ENCODE results near the gene RABEP1. TPM values are rescaled to one million over a fixed set of nuclear protein-coding genes. Genes with fewer than 3 reads are reported as not detected.

RABEP1 gene
- polyA plus RNA-seq, 4 donors: 53.7 to 65.6 (median 61.4) TPM

DNA sequence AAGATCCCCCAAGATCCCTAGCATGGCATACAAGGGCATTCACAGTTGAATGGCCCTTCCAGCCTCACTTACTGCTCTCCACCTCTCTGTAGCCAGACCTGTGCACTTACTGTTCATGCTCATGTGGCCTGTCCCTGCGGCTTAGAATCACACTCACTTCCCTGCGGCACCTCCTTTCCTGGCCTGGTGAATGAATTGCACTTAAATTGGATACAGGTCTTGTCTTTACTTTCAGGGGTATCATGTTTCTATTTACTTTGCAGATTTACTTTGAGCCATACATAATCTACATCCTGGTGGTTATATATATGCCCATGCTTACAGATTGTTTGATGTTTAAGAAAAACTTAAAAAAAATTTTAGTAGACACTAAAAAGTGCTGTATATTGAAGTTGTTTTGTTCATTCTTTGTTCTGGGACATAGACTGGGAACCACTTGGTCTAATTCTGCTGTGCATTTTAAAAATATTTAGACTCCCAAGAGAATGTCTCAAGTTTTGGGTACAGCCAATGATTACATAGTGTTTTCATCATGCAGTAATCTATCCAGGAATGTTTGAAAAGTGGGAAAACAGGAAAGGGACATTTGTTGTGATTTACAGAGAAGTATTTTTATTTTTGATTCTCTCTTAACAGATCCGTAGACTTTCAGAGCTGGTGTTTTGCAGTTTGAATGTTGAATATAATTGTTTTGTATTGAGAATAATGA is 73.5 kb downstream of the RABEP1 start:
- DNase-seq (ENCODE audit: low read depth in 4 of 4, low spot score in 3 of 4): no peak

- no peak for DNase-seq (ENCODE audit: low read depth in 4 of 4, low spot score in 3 of 4)
These were observed 79.3 kb downstream of the RABEP1 start for GRCh38 chr17:5361426-5361825.

DNA sequence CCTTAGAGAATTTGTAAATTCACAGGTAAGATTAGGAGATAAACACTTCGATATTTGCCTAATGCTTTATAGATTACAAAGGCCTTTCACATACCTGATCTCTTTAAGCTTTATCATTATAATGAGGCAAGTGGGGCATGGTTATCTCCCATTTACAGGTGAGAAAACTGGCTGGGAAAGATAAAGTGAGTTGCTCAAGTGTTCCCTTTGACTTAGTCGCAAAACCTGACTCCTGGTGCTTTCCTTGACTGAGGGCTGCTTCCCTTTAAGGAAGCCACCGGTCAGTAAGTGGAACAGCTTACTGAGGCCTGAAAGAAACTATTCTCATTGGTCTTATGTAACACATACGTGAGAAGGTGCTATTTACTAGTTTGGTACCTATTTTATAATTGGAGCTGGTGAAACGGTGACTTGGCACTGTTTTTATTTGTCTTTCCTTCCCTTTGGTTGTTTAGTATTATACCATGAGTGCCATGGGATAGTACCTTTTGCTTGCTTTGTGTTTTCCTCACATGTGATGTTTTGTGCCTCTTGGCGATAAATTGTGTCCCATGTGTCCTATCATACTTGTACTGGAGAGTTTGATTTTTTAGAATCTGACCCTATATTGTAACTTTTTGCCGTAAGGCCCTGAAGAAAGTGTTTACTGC is 80.2 kb downstream of the RABEP1 start:
- DNase-seq (ENCODE audit: low read depth in 4 of 4, low spot score in 3 of 4): no peak

GRCh38 chr17:5364156-5364555 is 82.1 kb downstream of the RABEP1 start:
- no peak for DNase-seq (ENCODE audit: low read depth in 4 of 4, low spot score in 3 of 4)

- DNase-seq (ENCODE audit: low read depth in 4 of 4, low spot score in 3 of 4): no peak
These were observed 82.6 kb downstream of the RABEP1 start for GRCh38 chr17:5364696-5365095.

GRCh38 chr17:5365831-5366230 is 83.7 kb downstream of the RABEP1 start:
- no peak for DNase-seq (ENCODE audit: low read depth in 4 of 4, low spot score in 3 of 4)

GRCh38 chr17:5370411-5370810 is 88.3 kb downstream of the RABEP1 start:
- no peak for DNase-seq (ENCODE audit: low read depth in 4 of 4, low spot score in 3 of 4)

GRCh38 chr17:5373112-5373511 is 91.0 kb downstream of the RABEP1 start:
- DNase-seq (ENCODE audit: low read depth in 4 of 4, low spot score in 3 of 4): no peak

DNA sequence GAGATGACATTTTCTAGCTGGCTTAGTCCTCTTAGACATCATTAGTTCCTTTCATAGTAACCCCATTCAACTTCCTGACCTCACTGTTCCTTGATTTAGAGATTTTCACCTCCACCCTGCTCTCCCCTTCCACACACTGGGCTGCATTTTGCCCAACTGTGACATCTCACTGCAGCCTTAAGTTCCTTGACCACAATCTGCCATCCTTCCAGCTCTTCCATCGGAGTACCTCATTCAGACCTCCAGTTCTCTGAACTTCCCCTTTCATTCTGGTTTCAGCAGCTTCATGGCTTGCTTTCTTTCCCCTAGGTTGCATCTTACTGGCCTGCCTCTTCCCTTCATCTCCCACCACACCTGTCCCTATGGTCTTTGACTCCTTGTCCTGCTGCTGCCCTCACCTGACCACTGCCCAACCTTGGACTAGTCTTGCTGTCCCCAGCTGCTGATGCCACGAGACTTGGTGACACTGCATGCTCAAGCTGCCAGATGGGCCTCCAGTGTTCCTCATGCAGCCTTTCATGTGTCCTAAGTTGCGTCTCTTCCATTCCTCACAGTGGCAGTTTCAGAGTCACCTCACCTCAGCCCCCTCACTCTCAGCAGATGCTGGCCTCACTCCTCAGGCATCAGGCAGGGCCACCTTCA is 96.6 kb downstream of the RABEP1 start:
- DNase-seq (ENCODE audit: low read depth in 4 of 4, low spot score in 3 of 4): no peak

- no peak for DNase-seq (ENCODE audit: low read depth in 4 of 4, low spot score in 3 of 4)
These were observed 97.4 kb downstream of the RABEP1 start for GRCh38 chr17:5379351-5380107.

- DNase-seq (ENCODE audit: low read depth in 4 of 4, low spot score in 3 of 4): no peak
These were observed 98.5 kb downstream of the RABEP1 start for GRCh38 chr17:5380491-5381135.

DNA sequence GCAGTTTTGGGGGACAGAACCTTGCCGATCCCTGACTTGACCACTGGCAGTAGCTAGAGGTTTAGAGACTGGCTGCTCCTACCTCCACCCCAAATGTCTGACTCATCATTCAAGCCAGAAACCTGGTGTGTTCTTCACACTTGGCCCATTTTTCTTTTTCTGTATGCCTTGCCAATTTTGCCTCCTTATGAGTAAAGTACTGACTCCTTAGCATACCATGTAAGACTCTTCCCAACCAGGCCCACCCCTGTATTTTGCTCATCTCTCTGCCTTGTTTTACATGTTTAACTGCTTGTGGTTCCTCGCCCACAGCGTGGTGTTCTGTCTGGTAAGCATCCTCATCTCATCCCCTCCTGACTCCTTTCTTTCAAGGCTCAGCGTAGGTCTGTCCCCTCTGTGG is 99.5 kb downstream of the RABEP1 start:
- no peak for DNase-seq (ENCODE audit: low read depth in 4 of 4, low spot score in 3 of 4)

DNA sequence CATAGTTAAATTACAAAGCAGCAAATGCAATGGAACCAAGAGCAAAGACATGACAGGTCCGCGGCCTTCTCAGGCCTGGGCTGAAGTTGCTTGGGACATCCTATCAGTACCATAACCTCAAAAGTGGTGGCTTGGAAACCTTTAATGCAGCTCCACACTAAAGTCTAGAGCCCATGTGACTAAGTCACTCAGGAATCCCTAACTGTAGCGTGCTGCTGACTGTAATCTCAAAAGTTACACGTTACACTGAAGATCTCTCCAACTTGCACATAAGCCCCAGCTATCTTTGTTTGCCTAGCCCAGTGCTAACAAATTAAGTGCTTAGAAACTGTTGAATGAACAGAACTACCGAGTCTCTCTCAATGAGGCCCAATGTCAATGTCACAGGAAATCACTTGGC is 109.6 kb downstream of the RABEP1 start:
- DNase-seq (ENCODE audit: low read depth in 4 of 4, low spot score in 3 of 4): no peak

DNA sequence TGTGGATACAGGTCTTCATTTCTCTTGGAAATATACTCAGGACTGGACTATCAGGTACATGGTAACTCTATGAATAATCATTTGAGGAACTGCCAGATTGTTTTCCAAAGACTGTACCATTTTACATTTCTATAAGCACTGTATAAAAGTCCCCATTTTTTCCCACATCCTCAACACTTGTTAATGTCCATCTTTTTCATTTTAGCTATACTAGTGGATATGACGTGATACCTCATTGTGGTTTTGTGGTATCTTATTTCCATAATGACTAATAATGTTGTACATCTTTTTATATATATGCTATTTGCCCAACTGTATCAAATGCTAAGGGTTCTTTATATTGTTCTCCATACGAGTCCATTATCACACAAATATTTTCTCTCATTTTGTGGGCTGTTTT is 114.5 kb downstream of the RABEP1 start:
- no peak for DNase-seq (ENCODE audit: low read depth in 4 of 4, low spot score in 3 of 4)

GRCh38 chr17:5399767-5400166 is 117.7 kb downstream of the RABEP1 start:
- no peak for DNase-seq (ENCODE audit: low read depth in 4 of 4, low spot score in 3 of 4)

DNA sequence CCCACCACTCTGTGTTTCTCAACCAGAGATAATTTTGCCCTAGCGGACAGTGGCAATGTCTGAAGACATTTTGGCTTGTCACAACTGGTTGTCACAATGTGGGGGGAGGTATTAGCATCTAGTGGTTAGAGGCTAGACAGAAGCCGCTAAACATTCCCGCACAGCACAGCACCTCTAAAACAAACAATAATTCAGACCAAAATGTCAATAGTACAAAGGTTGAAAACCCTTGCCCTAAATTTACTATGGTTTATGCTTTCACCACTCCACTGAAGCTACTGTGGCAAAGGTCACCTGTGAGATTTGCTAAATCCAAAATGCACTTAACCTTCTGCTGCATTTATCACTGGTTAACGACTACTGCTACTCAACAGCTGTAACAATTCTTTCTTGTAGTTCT is 123.3 kb downstream of the RABEP1 start:
- no peak for DNase-seq (ENCODE audit: low read depth in 4 of 4, low spot score in 3 of 4)

GRCh38 chr17:5408186-5408585 is 126.1 kb downstream of the RABEP1 start:
- DNase-seq (ENCODE audit: low read depth in 4 of 4, low spot score in 3 of 4): no peak

DNA sequence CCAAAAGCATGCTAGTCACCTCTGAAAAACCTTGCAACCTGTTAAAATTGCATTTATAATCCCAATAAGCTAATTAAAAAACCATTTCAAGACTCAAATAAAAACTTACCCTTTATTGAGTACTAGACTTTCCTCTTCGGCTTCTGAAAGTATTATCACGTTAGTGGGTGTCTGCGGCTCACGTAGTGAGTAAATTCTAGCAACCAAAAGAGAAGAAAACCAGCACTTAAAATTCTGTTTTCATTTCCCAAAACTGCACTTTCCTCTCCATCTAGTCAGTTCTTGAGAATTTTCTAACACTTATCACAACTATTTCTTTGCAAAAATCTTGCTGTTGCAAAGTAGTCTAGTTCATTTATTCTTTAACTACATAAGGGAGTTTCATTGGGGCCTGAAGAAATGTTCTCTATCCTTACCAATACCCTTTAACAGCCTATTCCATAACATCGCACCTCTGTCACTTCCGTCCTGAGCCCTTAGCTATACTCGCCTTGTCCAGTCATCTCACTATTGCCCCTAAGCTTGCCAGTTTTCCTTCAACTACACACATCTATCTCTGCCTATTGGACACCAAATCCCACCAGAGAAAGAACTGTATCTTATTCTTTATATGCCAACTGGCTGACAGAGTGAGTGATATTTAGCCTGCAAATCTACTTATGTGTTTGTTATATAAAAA is 128.6 kb downstream of the RABEP1 start:
- no peak for DNase-seq (ENCODE audit: low read depth in 4 of 4, low spot score in 3 of 4)

- DNase-seq (ENCODE audit: low read depth in 4 of 4, low spot score in 3 of 4): no peak
These were observed 131.6 kb downstream of the RABEP1 start for GRCh38 chr17:5413682-5414081.

- no peak for DNase-seq (ENCODE audit: low read depth in 4 of 4, low spot score in 3 of 4)
These were observed 134.8 kb downstream of the RABEP1 start for GRCh38 chr17:5416901-5417300.

All from right renal pelvis (tissue), 4 donors.